ENCODE measurements around the gene DES.

The DES gene

DNA sequence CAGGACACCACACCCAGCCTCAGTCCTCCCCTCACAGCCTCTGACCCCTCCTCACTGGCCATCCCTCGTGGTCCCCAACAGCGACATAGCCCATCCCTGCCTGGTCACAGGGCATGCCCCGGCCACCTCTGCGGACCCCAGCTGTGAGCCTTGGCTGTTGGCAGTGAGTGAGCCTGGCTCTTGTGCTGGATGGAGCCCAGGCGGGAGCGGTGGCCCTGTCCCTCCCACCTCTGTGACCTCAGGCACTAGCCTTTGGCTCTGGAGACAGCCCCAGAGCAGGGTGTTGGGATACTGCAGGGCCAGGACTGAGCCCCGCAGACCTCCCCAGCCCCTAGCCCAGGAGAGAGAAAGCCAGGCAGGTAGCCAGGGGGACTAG is 7.9 kb downstream of the DES start:
- H3K4me3 ChIP-seq (replicated peaks; ENCODE audit: low read depth, low read length) = no peak overlapping the region
- TF ChIP-seq, protein P1, sequence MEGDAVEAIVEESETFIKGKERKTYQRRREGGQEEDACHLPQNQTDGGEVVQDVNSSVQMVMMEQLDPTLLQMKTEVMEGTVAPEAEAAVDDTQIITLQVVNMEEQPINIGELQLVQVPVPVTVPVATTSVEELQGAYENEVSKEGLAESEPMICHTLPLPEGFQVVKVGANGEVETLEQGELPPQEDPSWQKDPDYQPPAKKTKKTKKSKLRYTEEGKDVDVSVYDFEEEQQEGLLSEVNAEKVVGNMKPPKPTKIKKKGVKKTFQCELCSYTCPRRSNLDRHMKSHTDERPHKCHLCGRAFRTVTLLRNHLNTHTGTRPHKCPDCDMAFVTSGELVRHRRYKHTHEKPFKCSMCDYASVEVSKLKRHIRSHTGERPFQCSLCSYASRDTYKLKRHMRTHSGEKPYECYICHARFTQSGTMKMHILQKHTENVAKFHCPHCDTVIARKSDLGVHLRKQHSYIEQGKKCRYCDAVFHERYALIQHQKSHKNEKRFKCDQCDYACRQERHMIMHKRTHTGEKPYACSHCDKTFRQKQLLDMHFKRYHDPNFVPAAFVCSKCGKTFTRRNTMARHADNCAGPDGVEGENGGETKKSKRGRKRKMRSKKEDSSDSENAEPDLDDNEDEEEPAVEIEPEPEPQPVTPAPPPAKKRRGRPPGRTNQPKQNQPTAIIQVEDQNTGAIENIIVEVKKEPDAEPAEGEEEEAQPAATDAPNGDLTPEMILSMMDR (IDR thresholded peaks at IDR 0.05; ENCODE audit: low read depth, low read length, missing control alignments) = no peak
- no peak for DNase-seq (ENCODE audit: extremely low read depth, low read depth)

DNA sequence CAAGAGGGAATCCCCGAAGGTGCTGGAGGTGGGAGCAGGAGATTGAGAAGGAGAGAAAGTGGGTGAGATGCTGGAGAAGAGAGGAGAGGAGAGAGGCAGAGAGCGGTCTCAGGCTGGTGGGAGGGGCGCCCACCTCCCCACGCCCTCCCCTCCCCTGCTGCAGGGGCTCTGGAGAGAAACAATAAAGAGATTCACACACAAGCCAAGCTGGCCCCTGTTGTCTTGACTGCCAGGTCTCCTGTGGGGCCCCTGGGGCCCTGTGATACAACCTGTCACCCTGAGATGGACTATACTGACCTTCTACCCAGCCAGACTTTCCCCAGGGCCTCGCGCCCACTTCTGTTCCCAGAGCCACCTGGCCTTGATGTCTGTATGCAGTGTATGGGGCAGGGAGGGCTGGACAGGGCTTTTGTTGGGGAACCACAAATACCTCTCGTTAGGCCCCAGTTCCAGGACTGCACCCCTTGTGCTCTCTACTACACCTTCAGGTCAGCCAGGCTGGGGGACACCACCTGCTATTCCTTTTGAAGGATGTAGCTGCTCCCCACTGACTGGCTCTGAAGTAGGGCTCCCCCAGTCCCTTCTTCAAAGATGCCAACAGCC is 8.5 kb downstream of the DES start:
- TF ChIP-seq, protein P1 (IDR thresholded peaks at IDR 0.05; ENCODE audit: low read depth, low read length, missing control alignments) = no peak
- no peak overlapping the region for H3K4me3 ChIP-seq (replicated peaks; ENCODE audit: low read depth, low read length)
- no peak for DNase-seq (ENCODE audit: extremely low read depth, low read depth)

DNA sequence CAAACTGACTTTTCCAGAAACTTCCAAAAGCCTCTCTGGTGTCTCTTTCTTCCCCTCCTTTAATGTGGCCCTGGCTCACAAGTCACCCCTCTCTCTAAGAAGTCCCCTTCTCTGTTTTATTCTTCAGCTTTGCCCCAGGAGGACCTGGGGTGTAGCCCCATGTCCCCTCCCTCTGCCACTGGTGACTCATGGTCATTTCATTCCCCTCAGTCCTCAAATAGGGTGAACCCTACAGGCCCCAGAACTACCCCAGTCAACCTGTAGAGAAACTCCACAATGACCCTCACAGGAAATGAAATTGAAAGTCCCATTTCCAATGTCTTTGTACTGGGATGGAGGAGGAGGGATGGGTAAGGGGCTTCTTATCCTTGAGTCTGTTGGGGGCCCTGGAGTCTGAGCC is 10.3 kb downstream of the DES start:
- no peak for DNase-seq (ENCODE audit: extremely low read depth, low read depth)
- H3K4me3 ChIP-seq (replicated peaks; ENCODE audit: low read depth, low read length) = no peak overlapping the region
- TF ChIP-seq, protein P1 (IDR thresholded peaks at IDR 0.05; ENCODE audit: low read depth, low read length, missing control alignments) = no peak

DNA sequence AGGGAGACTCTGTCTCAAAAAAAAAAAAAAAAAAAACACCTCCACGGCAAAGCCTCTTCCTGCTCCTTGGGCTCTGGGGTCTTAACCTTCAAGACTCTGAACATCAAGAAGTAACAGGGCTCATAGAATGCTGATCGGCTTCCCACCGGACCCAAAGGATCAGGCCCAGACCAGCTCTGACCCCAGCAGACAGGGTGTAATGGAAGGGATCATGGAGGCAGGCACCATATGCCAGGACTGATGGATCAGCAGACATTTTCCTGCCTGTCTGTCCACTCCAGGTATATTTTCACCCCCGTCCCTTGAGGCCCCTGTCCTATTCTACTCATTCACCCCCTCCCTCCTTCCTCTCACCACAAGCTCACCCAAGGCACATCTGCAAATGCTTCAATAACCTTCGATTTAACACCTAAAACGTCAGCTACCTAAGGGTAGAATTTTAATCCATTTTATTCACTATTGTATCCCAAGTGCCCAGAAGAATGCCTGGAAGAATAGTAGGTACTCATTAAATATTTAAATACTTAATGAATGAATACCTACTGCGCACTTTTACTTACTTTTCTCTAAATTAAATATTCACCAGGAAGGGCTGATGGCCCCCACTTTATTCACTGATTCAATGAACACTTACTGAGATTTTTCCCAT is 11.9 kb downstream of the DES start:
- TF ChIP-seq, protein P1 (IDR thresholded peaks at IDR 0.05; ENCODE audit: low read depth, low read length, missing control alignments) = no peak
- no peak for DNase-seq (ENCODE audit: extremely low read depth, low read depth)
- no peak overlapping the region for H3K4me3 ChIP-seq (replicated peaks; ENCODE audit: low read depth, low read length)

DNA sequence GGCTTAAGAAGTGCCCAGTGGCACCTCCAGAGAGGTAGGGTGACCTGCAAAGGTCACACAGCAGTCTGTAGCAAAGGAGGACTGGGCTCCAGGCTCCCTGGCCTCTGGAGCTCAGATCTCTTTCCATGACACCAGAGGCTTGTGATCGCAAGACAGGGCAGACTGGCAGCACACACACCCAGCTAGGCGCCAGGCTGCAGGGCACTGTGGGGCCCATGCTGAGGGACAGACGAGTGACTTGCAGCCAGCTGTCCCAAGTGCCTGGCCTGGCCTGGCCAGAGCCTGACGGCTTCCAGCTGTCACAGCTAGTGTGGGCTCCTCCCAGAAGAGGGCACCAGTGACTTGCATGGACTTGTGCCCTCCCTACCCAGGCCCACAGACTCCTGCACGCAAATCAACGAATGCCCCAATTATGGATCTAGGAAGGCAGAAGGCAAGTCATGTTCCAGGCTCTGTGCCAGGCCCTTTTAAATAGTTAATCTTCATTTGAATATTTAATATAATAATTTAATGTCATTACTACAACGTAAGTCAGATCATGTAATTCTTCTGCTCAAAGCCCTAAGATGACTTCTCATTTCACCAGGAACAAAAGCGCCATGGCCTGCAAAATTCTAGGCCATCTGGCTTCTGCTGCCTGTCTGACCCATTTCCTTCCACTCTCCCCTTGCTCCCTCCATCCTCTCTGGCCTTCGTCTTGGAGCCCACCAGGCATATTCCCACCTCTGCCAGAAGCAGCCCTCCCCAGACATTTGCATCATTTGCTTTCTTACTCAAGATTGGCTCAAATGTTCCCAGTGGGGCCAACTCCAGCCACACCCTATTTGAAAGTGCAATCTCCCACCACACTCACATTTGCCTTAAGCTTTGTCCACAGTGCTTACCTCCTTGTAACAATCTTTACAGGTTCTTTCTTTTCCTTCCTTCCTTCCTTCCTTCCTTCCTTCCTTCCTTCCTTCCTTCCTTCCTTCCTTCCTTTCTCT is 12.7 kb downstream of the DES start:
- no peak overlapping the region for H3K4me3 ChIP-seq (replicated peaks; ENCODE audit: low read depth, low read length)
- no peak for DNase-seq (ENCODE audit: extremely low read depth, low read depth)
- TF ChIP-seq, protein P1 (IDR thresholded peaks at IDR 0.05; ENCODE audit: low read depth, low read length, missing control alignments) = peak; percentile 18

DNA sequence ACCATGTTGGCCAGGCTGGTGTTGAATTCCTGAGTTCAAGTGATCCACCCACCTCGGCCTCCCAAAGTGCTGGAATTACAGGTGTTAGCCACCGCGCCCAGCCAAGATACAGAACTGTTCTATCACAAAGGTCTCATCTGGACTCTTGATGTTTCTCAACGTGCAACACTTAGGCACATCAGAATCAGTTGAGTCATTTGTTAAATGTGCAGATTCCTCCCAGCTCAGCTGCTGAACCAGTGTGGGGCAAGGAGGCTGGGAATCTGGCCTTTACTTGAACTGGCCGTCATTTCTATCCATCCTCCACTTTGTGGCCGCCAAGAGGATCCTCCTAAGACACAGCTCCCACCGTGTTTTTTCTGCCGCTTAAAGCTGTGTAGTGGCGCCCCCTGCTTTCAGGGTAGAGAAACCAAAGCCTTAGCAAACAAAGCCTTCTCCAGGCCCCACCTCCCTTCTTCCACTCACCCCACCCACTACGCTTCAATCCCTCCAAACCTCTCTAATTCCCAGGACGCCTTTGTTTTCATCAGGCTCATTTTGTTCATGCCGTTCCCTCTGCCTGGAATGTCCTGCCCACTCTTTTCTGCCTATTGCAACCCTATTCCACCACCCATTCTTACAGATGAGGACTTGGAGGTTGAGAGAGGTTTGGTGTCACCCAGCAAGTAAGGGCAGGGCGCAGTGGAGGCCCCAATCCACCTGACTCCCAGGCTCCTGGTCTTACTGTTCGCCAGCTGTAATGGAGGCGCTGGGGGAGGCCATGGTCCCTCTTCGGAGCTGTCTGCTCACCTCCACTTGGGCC is 15.7 kb downstream of the DES start:
- DNase-seq (ENCODE audit: extremely low read depth, low read depth) = no peak
- TF ChIP-seq, protein P1 (IDR thresholded peaks at IDR 0.05; ENCODE audit: low read depth, low read length, missing control alignments) = peak; percentile 51
- no peak overlapping the region for H3K4me3 ChIP-seq (replicated peaks; ENCODE audit: low read depth, low read length)

Measured in HFF-Myc (cell line).